Skin epidermis (tissue), 12 donors: Measurements from ENCODE around the gene CX3CR1.
A peak's percentile ranks its signal among the peaks of the same experiment; 100 is the strongest.

Experiments
- H3K27ac ChIP-seq, 21 experiments: fragments of 200-600 bp; sonication (generic) in 11 of 21; one replicate each; pipeline ENCODE4 v1.5.0; 2020; ENCODE audit warnings: mild to moderate bottlenecking in 3 of 21, inconsistent platforms in 2 of 21, moderate library complexity in 2 of 21
- H3K4me3 ChIP-seq, 7 experiments: fragments of 200-600 bp; sonication (generic) in 2 of 7; one replicate each; pipeline ENCODE4 v1.5.0; 2020; ENCODE audit warnings: inconsistent platforms in 2 of 7, mild to moderate bottlenecking in 2 of 7, moderate library complexity in 1 of 7

CX3CR1 gene

DNA sequence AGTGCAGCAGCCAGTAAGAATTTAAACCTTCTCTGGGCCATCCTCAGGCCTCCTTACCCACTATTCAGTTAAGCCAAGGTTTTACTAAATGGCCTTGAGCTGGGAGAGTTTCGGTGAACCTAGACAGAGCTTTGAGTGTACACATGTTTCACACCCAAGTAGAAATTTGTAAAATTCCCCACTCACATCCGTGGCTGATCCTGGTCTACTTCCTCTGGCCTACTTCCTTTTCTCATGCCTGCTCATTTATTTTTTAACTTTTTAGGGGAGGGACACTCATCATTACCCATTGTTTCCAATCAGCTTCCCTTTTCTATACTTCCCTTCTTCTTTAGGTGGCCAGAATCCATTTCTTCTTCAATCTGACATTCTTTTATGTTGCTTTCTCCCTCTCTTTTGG is 7.6 kb downstream of the CX3CR1 start:
- Histone ChIP-seq H3K4me3 (no peak overlapping the region), H3K27ac (peak overlapping the region in 2 of 21 experiments; percentile 36 to 52)

DNA sequence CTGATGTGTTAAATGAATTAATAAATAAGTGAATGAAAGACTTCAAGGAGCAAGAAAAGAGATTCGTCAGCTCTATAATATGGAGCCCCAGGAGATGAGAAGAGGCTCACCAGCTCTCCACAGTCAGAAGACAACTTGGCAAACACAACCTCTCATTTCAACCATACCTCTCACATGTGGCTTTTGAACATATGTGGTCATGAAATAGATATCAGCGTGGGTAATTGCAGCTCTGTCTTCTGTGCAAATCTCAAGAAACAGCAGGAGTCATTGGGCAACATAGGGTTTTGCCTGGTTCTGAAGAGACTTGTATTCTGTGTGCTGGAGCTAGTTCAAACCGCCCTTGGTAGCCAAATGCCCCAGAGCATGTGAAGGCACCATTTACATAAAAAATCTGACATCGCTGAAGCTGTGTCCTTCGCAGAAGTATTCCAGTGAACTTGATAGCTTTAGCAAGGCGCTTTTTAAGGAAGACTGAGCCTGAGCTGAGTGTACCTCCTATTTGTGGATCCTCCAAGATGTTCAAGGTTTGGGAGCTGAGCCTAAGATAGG is 8.4 kb downstream of the CX3CR1 start:
- H3K4me3 ChIP-seq = no peak overlapping the region
- peak overlapping the region in 4 of 21 experiments; percentile 3 to 52 (median 26) for H3K27ac ChIP-seq

DNA sequence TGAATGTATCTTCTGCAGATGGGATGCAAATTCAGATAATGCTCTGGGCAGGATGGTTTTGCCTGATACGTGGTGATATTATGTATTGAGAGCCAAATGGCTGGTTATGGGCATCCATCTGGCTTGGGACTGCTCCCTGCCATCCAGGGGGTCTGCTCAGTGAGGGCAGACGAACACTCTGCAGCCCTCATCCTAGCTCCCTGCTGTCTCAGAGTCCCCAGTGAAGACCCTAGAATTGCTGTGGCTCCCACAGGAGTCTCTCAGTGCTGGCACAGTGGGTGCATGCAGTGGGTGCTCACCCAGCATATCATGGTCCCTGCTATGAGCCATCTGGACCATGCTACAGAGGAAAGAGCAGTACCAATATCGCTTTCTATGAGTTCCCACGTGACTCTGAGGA is 10.3 kb downstream of the CX3CR1 start:
- H3K4me3 ChIP-seq = no peak overlapping the region

DNA sequence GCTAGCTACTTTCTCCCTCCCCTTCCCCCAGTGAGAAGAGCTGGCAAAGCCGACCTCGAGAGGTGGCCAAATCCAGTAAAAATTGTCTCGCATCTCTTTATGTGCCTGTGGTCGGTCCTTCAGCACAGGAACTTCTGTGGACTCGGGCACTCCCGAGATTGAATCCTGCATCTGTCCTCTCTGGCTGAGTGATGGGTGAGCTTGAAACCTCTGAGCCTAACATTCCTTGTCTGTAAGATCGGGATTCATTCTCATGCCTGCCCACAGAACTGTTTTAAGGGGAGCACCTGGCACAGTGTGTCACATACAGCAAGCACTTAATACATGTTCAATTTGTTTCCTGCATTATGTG is 11.3 kb downstream of the CX3CR1 start:
- peak overlapping the region in 3 of 21 experiments; percentile 1 to 63 (median 22) for H3K27ac ChIP-seq
- no peak overlapping the region for H3K4me3 ChIP-seq

More for the DNA sequence above, 10.3 kb downstream of the CX3CR1 start:
- H3K27ac ChIP-seq = no peak overlapping the region

DNA sequence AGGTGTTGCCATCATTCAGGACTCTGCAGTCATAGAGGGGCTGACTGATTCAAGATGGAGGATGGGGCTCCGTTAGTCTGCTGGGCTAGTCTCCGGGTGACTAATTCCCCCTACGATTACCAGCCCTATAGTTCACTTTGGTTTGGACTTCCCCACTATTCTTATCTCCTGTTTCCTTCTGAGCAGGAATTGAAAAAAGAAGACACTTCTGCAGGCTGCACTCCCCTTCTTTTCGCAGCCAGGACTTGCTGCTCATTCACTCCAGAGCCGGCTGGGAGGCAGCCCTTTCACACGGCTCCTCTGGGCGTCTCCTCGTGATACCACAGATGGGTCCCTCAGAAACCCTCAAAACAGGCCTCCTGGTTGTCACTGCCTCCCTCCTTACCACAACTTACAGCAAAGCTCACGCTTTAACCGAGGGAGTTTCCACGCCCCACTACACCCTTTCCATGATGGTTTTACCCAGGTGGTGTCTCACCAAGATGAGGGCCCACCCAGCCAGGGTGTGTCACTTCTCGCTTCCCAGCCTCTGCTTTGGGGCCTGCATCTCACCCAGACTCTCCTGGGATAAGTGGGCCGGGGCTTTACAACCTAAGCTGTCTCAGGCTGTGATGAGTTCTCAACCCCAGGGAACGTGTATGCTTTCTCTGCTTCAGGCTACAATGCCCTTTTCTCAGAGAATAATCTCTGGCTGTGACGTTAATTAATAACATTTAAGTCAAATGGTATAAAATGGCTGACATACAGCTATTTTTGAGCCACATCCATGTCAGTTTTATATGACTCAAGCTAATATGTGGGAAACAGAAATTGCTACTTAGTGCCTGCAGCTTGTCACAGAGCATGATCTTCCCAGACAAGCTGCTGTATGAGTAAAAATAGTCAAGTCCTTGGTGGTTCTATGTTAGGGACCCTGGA is 11.9 kb downstream of the CX3CR1 start:
- peak overlapping the region in 6 of 21 experiments; percentile 6 to 63 (median 40) for H3K27ac ChIP-seq
- H3K4me3 ChIP-seq = no peak overlapping the region

DNA sequence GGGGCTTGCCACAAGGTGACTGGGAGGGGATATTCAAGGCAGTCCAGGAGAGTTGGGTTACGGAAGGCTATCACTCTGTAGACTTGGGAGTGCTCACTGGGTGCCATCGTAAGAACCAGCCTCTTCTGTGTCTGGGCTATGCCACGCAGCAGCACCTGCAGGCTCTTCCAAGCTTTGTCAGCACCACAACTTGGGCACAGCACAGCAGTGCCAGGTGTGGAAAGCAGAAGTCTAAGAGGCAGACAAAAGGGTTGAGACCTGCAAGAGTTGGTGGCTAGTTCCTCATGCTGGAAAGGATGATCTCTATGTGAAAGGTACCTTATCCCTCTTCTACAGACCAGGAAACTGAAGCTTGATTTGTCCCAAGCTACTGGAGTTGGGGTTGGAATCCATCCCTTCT is 15.8 kb downstream of the CX3CR1 start:
- Histone ChIP-seq H3K4me3 (no peak overlapping the region), H3K27ac (no peak overlapping the region)

DNA sequence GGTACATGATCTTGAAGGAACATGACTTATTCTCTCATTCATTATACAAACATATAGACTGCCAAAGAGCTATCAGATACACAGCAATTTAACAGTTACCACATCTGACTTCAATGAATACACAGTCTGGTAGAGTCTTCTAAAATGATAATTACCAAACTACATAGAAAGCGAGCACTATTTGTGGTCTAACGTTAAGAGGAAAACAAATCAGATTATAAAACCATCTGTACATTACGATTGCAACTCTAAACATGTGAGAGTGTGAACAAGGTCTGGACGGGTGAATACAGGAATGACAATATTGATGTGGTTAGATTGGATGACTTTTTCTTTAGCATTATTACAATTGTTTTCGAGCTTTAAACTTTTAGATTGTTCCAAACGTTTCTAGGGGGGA is 16.3 kb downstream of the CX3CR1 start:
- no peak overlapping the region for H3K27ac ChIP-seq
- no peak overlapping the region for H3K4me3 ChIP-seq

DNA sequence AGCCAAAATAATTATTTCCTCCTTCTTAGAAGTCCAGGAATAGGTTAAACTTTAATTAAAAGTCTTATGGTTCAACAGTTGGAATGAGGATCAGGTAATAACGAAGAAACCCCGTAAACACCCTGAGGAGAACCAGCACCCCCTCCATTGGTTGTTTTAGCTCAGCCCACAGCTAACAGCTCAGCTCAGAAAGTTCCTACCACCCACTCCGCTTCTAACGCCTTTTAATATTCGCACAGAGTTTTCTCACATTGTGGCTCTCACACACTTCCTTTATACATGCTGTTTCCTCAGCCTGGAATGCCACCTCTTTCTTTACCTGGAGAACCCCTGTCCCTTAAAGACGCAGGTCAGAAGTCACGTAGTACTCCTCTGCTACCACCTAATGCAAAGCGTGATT is 17.0 kb downstream of the CX3CR1 start:
- no peak overlapping the region for H3K4me3 ChIP-seq
- no peak overlapping the region for H3K27ac ChIP-seq

DNA sequence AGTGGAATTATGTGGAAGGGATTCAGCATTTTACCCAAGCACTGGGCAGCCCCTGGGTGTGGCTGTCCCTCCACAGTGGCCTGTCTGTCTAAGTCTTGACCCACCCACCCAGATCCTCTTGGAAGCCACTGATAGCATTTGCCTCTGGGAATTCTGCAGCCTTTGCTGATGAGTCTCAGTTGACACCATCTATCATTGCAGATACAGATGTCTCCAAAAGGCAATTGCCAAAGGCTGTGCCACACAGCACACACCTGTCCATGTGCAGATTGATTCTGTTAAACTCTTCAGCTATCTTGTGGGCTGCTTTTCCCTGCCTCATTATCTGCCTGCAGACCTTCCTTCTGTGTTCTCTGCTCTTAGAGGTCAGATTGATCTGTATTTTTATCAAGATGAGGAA is 18.1 kb downstream of the CX3CR1 start:
- Histone ChIP-seq H3K27ac (peak overlapping the region in 1 of 21 experiments; percentile 49), H3K4me3 (no peak overlapping the region)

DNA sequence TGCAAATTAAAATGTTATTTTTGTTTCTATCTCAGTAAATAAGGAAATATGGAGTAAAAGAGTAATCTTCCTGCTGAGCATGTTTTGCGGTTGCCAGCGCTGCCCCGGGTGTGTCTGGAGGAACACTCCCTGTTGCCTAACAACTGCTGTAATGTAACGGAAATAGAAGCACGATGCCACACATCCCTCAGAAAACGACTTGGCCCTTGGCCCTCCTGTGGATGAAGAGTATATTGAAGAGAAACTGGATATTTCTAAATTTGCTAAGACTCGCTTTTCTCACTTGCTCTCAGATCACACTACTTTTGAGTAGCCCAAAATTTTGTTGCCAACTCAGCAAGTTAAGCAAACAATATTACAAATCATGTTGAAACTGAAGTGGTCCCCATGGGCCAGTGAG is 18.9 kb downstream of the CX3CR1 start:
- Histone ChIP-seq H3K4me3 (no peak overlapping the region), H3K27ac (peak overlapping the region in 4 of 21 experiments; percentile 19 to 56 (median 44))

DNA sequence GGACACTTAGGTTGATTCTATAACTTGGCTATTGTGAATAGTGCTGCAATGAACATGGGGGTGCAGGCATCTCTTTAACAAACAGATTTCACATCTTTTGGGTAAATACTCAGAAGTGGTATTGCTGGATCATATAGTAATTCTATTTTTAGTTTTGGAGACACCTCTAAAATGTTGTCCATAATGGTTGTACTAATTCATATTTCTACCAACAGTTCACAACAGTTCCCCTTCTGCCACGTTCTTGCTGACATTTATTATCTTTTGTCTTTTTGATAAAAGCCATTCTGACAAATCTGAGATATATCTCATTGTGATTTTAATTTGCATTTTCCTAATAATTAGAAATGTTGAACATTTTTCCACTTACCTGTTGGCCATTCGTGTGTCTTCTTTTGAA is 19.5 kb downstream of the CX3CR1 start:
- Histone ChIP-seq H3K4me3 (no peak overlapping the region), H3K27ac (peak overlapping the region in 1 of 21 experiments; percentile 19)

DNA sequence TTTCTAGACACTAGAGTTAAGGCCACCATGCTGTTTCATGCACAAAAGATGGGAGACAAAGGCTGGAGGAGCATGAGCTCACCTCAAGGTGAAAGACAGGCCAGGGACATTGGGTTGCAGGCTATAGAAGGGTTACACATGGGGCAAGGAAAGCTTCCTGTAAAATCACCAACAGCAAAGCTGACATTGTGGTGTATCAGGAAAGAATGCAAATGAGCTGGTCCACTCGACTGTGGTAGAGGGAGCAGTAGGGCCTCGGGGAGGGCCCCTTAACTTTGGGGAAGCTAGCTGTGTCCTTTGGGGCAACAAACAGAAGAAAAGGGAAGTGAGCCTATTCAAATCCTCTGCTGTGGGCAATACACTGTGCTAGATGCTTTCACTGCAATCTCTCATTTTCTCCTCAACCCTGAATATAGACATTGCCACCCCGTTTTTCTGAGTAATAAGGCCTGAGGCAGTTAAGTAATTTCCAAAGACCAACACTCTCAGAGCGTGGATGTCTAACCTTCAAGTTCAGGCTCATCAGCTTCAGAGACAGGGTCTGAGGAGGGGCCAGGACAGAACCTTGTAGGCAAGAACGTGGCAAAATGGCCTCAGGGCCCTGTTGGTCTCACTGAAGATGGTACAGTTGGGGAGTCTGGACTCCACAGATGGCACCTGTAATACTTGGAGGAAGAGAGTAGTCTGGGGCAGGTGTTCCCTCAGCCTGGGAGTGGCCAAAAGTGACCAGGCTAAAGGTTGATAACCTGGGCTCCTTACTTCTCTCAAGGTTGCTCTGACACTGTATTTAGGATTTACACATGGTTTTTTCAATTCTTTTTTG is 24.1 kb downstream of the CX3CR1 start:
- Histone ChIP-seq H3K4me3 (no peak overlapping the region), H3K27ac (peak overlapping the region in 5 of 21 experiments; percentile 9 to 78 (median 44))

DNA sequence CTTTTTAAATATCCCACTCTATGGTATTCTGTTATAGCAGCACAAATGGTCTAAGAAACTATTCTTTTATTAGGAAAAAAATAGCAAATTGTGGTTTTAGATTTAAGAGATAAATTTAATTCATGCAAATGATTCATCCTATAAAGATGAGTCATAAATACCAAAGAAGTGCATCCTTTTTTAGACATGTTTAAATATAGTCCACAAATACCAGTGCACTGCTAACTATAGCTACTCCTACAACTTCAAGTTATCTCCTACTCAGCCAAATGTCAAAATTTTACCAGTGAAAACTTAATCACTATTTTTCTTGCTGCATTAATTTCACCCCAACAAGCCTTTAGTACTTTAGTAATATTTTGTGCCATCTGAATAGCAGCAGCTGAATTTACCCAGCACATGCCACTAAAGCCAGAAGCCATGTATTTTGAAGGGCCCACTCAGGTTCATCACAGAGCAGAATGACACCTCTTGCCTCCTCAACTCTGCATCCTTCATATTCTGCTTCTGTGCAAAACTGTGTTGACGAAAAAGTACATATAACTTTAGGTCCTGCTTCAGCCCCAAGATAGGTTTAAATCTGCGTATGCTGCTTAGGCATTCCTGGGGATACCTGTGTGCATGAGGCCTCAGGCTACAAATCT is 24.9 kb downstream of the CX3CR1 start:
- peak overlapping the region in 2 of 21 experiments; percentile 31 to 67 for H3K27ac ChIP-seq
- H3K4me3 ChIP-seq = no peak overlapping the region

DNA sequence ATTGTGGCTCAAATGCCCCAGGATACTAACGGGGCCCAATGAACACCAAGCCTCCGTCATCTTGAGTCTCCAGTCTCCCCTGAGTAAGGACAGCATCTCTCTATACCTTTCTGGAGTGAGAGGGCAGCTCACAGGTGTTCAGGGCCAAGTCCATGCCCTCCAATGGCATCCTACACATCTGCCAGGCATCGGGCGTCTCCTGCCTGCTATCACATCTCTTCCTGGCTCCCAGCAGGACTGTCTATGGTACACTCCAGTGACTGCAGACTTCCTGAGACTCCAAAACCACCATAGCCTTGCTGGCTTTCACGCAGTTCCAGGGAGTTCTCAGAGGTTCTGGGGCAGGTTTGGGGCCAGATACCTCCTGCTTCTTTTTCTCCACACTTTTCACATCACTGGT is 28.3 kb downstream of the CX3CR1 start:
- Histone ChIP-seq H3K27ac (no peak overlapping the region), H3K4me3 (no peak overlapping the region)

DNA sequence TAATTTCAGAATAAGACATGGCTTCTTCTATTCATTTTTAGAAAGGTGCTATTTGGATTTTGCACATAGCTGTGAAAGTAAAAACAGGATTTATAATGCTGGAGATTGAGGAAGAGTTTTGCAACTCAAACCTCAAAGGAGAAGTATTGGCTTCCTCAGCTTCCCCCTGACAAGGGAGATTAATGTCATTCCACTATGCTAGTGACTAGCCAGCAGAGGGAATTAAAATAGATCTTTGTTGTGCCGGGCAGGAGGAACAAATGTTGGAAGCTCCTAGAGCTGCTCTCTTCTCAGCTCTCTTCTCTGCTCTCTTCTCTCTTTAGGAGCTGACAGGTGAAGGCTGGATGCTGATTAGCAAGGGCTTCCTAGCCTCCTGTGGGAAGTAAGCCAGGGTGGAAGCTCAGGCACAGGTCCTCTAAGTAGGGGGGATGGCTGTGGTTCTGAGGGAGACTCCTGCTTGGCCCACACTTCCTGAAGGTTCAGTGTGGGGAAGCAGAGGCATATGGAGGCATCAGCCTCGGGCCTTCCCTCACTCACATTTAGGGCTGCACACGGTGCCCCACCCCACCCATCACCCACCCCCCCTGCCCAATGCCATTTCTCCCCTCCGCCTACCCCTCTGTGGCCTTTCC is 29.6 kb downstream of the CX3CR1 start:
- peak overlapping the region in 4 of 21 experiments; percentile 14 to 55 (median 42) for H3K27ac ChIP-seq
- no peak overlapping the region for H3K4me3 ChIP-seq

DNA sequence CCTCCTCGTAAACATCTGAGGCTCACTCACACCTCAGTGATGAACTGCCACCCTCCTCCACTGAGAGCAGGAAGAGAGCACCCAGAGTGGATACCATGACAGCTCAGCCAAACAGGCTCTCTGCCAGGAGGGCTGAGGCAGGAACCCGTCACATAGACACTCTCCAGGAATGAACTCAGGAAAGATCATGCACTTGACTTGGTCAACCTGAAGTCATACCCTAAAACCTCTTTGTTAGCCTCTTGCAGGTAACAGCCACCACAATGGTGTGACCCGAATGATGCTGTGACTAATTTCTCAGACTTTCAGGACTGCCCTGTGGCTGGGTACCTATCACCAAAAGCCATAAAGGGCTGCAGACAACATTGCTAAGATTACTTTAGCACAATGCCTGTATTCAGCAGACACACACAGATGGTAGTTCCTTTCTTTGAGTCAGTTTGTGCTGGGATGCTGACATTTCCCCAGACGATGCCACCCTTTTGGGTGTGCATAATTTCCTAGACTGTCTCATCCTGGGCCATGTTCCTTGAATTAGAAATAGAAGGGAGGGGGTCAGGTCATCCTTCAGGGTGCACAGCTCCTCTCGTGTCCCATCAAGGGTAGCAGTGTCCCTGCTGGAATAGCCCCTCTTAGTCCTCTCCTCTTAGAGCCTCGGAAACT is 30.3 kb downstream of the CX3CR1 start:
- Histone ChIP-seq H3K27ac (peak overlapping the region in 2 of 21 experiments; percentile 6 to 46), H3K4me3 (no peak overlapping the region)

DNA sequence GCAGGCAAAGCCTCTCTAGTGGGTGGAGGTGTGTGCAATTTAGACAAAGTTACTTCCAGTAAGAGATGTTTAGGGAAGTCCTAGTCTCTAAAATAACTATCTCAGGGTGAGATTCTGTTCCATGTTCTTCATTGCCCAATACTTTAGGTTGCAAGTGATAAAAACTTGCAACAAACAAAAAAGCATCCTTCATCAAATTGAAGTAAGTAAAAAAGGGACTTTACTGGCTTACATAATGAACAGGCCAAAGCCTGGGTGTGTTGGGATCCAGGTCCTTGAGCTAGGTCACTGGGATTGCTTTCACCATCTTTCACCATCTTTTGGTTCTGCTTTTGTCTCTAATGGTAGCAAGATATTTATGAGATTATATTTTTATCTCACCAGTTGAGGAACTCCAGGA is 38.3 kb downstream of the CX3CR1 start:
- H3K27ac ChIP-seq = peak overlapping the region in 1 of 21 experiments; percentile 48
- H3K4me3 ChIP-seq = no peak overlapping the region

DNA sequence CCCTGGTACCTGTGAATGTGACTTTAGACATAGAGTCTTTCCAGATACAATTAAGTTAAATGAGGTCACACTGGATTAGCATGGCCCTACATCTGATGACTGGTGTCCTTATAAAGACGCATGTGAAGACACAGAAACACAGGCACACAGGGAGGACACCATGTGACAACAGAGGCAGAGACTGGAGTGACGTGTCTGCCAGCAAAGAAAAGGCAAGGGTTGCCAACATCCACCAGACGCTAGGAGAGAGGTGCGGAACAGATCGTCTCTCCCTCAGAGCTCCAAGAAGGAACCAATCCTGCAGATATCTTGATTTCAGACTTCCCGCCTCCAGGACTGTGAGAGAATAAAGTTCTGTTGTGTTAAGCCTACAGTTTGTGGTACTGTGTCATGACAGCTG is 42.8 kb downstream of the CX3CR1 start:
- no peak overlapping the region for H3K27ac ChIP-seq
- H3K4me3 ChIP-seq = no peak overlapping the region

DNA sequence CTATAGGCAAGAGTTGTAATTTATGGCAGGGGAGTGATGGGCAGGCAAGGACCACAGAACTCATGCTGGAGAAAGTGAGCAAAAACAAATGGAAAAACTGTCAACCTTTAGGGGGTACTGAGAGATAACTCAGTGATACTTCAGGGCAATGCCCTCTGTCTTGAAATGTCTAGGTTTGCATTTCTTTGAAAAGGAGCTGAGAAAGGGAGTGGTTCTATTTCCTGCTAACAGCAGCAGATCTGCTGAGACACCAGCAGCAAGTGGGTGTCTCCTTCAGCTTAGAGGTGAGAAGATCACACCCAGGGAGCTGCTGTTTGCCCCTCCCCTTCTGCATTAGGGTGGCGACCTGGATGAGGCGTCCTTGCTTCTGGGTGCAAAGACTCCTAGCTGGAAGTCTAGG is 45.2 kb downstream of the CX3CR1 start:
- H3K4me3 ChIP-seq = no peak overlapping the region
- H3K27ac ChIP-seq = no peak overlapping the region
